LNCAP (cell line): ENCODE data around the gene NAGS.

Experiments used
- TF ChIP-seq, protein P1 (sequence below): fragments of 450-650 bp; IDR thresholded peaks from 2 replicates; pipeline ENCODE4 v1.5.1; 2017; ENCODE audit warnings: mild to moderate bottlenecking

The NAGS gene

GRCh38 chr17:43982171-43982570 is 22.3 kb upstream of the NAGS start:
- TF ChIP-seq, protein P1, sequence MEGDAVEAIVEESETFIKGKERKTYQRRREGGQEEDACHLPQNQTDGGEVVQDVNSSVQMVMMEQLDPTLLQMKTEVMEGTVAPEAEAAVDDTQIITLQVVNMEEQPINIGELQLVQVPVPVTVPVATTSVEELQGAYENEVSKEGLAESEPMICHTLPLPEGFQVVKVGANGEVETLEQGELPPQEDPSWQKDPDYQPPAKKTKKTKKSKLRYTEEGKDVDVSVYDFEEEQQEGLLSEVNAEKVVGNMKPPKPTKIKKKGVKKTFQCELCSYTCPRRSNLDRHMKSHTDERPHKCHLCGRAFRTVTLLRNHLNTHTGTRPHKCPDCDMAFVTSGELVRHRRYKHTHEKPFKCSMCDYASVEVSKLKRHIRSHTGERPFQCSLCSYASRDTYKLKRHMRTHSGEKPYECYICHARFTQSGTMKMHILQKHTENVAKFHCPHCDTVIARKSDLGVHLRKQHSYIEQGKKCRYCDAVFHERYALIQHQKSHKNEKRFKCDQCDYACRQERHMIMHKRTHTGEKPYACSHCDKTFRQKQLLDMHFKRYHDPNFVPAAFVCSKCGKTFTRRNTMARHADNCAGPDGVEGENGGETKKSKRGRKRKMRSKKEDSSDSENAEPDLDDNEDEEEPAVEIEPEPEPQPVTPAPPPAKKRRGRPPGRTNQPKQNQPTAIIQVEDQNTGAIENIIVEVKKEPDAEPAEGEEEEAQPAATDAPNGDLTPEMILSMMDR = no peak

DNA sequence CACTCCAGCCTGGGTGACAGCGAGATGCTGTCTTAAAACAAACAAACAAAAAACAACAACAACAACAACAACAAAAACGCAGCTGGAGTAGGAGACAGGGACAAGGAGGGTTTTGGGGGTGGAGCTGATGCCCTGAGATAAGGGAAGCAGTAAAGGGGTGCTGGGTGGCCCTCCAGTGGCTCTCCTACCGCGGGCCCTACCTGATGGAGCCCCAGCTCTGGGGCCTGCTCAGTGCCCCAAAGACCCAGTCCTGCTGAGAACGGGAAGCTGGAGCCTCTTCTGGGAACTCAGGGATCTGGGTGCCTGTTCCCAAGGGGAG is 21.3 kb upstream of the NAGS start:
- TF ChIP-seq, protein P1 = no peak

GRCh38 chr17:43983515-43984411 is 20.7 kb upstream of the NAGS start:
- TF ChIP-seq, protein P1 = 0 out of 2 replicates have a peak, but pooled peaks have one; percentile 8

DNA sequence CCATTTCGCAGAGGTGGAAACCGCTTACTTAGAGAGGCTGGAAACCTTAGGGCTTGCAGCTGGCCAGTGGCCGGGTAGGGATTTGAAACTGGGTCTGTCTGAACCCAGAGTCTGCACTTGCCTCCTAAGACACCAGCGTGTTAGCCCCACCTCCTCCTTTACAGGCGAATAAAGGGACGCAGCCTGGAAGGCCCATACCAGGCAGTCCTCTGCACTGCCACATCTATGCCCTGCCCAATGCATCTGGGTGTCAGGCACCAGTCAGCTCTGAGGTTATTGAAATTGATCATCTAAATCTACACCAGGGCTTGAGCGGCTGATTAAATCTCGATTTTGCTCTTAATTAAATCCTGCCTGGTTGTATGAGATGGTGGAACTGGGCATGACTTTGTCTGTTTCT is 19.9 kb upstream of the NAGS start:
- TF ChIP-seq, protein P1 = no peak

GRCh38 chr17:43986225-43986981 is 18.0 kb upstream of the NAGS start:
- TF ChIP-seq, protein P1 = no peak

DNA sequence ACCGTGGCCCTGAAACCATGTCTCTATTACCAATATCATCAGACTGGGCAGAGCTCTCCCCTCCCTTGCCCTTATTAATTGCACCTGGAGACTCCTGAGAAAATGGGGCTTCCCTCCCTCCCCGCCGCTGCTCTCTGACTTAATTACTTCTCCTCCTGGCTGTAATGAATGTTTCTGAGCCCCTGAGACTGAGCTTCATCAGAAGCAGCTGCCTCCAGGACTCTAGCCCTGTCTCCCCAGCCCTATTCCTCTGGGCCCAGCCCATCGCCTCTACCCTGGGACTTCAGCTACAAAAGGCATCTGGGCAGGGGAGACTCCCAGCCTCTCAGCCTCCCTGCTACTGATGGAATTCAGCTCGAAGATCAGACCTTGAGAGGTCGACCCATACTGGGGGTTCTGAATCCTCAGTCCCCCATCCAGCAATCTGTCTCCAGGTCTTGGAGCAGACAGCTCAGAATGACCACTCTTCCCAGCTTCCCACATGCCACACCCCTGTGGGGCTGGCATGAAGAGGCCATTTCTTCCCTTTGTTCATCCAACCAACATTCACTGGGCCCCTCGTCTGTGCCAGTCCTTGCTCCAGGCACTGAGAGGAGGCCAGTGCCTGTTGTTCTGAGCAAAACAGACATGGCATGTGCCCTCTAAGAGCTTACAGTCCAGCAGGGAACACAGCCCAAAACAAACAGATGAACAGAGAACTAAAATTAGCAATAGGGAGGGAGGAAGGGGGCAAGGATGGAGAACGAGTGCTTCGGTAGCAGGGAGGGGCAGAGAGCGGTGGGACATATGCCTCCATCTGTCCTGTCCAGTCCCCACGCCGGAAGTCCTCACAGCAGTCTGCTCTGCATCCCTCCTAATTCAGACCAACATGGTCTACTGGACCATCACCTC is 17.0 kb upstream of the NAGS start:
- TF ChIP-seq, protein P1 = no peak

- TF ChIP-seq, protein P1 = no peak
Measured at GRCh38 chr17:43988301-43988700, 16.1 kb upstream of the NAGS start.
